Subcutaneous adipose tissue (tissue), 4 donors: Measurements from ENCODE around the gene CFAP119. TPM values are rescaled to one million over a fixed set of nuclear protein-coding genes. Genes with fewer than 3 reads are reported as not detected.

Experiments used
- small RNA-seq: library from RNA; depleted of rRNA; stranded (forward); fragments of <200 nt; gene quantifications from one replicate; pipeline ENCODE3, GENCODE V24; 2016
- total RNA-seq, 4 donors: library from RNA; depleted of rRNA; stranded (reverse); fragments of >200 nt; gene quantifications; one replicate each; pipeline ENCODE4 v1.1.0, GENCODE V29; 2016
- TF ChIP-seq, protein P1 (sequence below): fragments of 450-650 bp; IDR thresholded peaks from one replicate; pipeline ENCODE4 v1.5.1; 2016; ENCODE audit warnings: low read depth, mild to moderate bottlenecking, control low read depth, antibody characterized with exemption, moderate library complexity

The CFAP119 gene
- total RNA-seq, 4 donors from 2014 or later = 1.9 to 6.2 (median 2.7) TPM; not detected in 1

DNA sequence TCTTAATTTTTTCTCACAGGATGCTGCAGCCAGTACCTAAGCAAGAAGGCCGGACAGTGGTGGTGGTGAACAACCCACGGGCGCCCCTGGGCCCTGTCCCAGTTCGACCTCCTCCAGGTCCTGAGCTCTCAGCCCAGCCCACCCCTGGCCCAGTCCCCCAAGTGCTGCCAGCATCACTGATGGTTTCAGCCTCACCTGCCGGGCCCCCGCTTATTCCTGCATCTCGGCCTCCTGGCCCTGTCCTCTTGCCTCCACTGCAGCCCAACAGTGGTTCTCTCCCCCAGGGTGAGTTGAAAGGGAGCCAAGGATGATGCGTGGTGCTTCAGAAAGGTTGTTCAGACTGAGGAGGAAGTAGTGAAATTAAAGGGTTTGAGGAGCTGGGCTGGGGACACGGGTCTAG lies 41.2 kb downstream of the CFAP119 start:
- TF ChIP-seq, protein P1, sequence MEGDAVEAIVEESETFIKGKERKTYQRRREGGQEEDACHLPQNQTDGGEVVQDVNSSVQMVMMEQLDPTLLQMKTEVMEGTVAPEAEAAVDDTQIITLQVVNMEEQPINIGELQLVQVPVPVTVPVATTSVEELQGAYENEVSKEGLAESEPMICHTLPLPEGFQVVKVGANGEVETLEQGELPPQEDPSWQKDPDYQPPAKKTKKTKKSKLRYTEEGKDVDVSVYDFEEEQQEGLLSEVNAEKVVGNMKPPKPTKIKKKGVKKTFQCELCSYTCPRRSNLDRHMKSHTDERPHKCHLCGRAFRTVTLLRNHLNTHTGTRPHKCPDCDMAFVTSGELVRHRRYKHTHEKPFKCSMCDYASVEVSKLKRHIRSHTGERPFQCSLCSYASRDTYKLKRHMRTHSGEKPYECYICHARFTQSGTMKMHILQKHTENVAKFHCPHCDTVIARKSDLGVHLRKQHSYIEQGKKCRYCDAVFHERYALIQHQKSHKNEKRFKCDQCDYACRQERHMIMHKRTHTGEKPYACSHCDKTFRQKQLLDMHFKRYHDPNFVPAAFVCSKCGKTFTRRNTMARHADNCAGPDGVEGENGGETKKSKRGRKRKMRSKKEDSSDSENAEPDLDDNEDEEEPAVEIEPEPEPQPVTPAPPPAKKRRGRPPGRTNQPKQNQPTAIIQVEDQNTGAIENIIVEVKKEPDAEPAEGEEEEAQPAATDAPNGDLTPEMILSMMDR = no peak

- TF ChIP-seq, protein P1 = no peak
Observed at GRCh38 chr16:30720086-30720485, 41.8 kb downstream of the CFAP119 start.

DNA sequence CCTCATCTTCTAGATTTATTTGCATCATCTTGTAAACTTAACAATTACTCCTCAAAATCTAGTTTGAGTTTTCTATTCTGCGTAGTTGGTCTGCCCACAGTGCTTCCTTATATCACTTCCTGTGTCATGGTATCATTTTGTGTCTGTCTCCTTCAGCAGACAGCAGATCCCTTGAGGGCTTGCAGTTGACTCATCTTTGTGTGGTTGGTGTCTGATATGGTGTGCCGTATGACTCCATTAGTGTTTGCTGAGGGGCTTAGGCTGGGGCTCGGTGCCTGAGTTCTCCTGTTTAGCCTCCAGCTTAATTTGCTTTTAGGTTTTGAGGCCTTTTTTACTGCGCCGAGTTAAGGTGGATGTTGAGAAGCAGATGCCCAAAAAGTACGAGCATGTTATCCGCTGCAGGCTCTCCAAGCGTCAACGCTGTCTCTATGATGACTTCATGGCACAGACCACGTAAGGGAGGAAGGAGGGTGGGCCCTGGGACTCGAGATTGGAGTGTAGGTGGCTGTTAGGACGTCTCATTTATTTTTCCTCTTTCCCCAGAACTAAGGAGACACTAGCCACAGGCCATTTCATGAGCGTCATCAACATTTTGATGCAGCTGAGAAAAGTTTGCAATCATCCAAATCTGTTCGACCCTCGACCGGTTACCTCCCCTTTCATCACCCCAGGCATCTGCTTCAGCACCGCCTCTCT lies 46.0 kb downstream of the CFAP119 start:
- TF ChIP-seq, protein P1 = no peak

- TF ChIP-seq, protein P1 = no peak
Observed at GRCh38 chr16:30711712-30712111, 50.1 kb downstream of the CFAP119 start.

DNA sequence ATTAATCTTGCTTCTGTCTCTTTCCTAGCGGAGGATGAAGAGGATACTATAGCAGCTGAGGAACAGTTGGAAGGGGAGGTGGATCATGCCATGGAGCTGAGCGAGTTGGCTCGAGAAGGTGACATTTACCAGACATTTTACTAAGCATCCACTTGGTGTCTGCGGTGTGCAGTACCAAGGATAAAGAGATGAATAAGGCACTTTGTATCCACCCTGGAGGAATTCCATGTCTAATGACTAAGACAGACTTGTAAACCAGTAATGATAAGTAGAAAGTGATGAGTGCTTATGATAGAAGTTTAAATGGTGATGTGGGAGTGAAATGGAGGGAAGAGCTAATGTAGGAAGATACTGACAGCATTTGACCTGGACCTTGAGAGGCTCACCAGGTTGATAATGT lies 50.9 kb downstream of the CFAP119 start:
- TF ChIP-seq, protein P1 = no peak

Small RNA genes lying within 50 kb of the gene (small RNA-seq; reads per million reads assigned to genes)
- gene SNORA30 = 3.4 reads per million, percentile 64 among the genes with 10 or more reads in this experiment

Other genes with a start within 250 kb of the CFAP119 start
- 10 to 100 TPM; 11.7 to 43.9 (median 19.2) TPM for gene ZNF768, start 235.5 kb downstream of the CFAP119 start, total RNA-seq
- 10 to 100 TPM in 2 of 4 donors, 1 to 10 TPM in 2; 7.8 to 12.1 (median 10.1) TPM for gene ZNF747, start 227.2 kb downstream of the CFAP119 start, total RNA-seq
- 10 to 100 TPM in 1 of 4 donors, 1 to 10 TPM in 3; 3.6 to 11.3 (median 4.9) TPM for gene ZNF764, start 203.7 kb downstream of the CFAP119 start, total RNA-seq
- gene ZNF688, start 190.3 kb downstream of the CFAP119 start, total RNA-seq = 10 to 100 TPM; 15.1 to 24.7 (median 17.0) TPM
- gene ZNF785, start 176.4 kb downstream of the CFAP119 start, total RNA-seq = 1 to 10 TPM; 2.9 to 8.4 (median 6.6) TPM
- gene ZNF689, start 151.7 kb downstream of the CFAP119 start, total RNA-seq = 1 to 10 TPM; 5.3 to 9.8 (median 7.4) TPM
- gene PRR14, start 111.1 kb downstream of the CFAP119 start, total RNA-seq = 10 to 100 TPM; 16.0 to 46.0 (median 22.1) TPM
- 10 to 100 TPM in 3 of 4 donors, 1 to 10 TPM in 1; 8.0 to 25.8 (median 16.3) TPM for gene FBRS, start 103.6 kb downstream of the CFAP119 start, total RNA-seq
- 10 to 100 TPM; 14.1 to 33.7 (median 20.0) TPM for gene SRCAP, start 62.9 kb downstream of the CFAP119 start, total RNA-seq
- gene PHKG2, start 13.6 kb downstream of the CFAP119 start, total RNA-seq = 10 to 100 TPM; 17.8 to 27.5 (median 21.6) TPM
- gene RNF40, start 260 bp upstream of the CFAP119 start, total RNA-seq = 10 to 100 TPM; 37.8 to 78.7 (median 54.2) TPM
- gene ZNF629, start 25.1 kb upstream of the CFAP119 start, total RNA-seq = 10 to 100 TPM in 1 of 4 donors, 1 to 10 TPM in 3; 6.6 to 13.4 (median 9.0) TPM
- gene BCL7C, start 132.0 kb upstream of the CFAP119 start, total RNA-seq = 10 to 100 TPM; 15.3 to 34.9 (median 24.3) TPM
- gene CTF1, start 134.6 kb upstream of the CFAP119 start, total RNA-seq = 1 to 10 TPM in 2 of 4 donors, under 1 TPM in 1, not detected in 1; 0.85 to 2.9 (median 2.8) TPM
- gene FBXL19, start 161.5 kb upstream of the CFAP119 start, total RNA-seq = 1 to 10 TPM; 2.4 to 6.2 (median 4.2) TPM
- gene ORAI3, start 187.0 kb upstream of the CFAP119 start, total RNA-seq = 10 to 100 TPM; 13.4 to 41.1 (median 36.3) TPM
- gene SETD1A, start 195.7 kb upstream of the CFAP119 start, total RNA-seq = 10 to 100 TPM in 1 of 4 donors, 1 to 10 TPM in 3; 3.9 to 10.5 (median 5.3) TPM
- 10 to 100 TPM; 18.3 to 73.8 (median 30.0) TPM for gene HSD3B7, start 223.1 kb upstream of the CFAP119 start, total RNA-seq
- 1 to 10 TPM in 2 of 4 donors, under 1 TPM in 2; 0.49 to 2.2 (median 0.90) TPM for gene STX1B, start 248.6 kb upstream of the CFAP119 start, total RNA-seq